DND-41 (cell line): ENCODE data around the gene CACTIN.

Source experiments
- EZH2 ChIP-seq: IDR thresholded peaks from 3 replicates; pipeline ENCODE4 v1.6.1; 2012; ENCODE audit warnings: borderline replicate concordance, low read depth, mild to moderate bottlenecking, moderate library complexity, low read length, inconsistent platforms; ENCODE audit not compliant: severe bottlenecking
- TF ChIP-seq, protein P1 (sequence below): IDR thresholded peaks from 2 replicates; pipeline ENCODE4 v1.5.1; 2012; ENCODE audit warnings: borderline replicate concordance, low read length, moderate library complexity, mild to moderate bottlenecking; ENCODE audit not compliant: poor library complexity, severe bottlenecking; ENCODE audit errors: extremely low read depth

DNA sequence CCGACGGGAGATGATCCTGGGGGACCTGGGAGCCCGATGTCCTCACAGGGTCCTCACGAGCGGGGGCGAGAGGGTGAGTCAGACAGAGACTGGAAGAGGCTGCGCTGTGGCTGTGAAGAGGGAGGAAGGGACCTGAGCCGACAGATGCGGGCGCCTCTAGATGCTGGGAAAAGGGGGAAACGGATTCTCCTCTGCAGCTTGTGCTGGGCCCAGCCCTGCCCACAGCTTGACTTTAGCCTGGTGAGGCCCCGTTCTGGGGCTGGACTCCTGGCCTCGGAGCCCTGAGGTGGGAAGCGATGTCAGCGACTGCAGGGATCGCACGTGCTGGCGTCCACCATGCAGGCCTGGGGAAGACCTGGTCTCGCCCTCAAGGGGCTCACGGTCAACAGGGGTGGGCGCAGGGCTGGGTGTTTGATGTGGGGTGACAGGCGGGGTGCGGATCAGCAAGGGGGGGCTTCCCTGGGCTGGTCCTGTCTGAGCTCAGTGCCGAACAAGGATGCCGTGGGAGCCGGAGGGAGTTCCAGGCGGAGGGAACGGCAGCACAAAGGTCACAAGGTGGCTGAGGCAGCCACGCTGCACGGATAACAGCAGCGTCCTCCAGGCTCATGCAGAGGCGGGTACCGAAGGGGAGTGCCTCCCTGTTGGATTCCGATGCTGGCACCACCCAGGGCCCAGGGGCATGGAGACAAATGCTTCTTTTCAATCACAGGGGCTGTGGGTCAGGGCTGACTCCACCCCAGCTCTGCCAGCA, 41.9 kb upstream of the CACTIN start:
- TF ChIP-seq, protein P1, sequence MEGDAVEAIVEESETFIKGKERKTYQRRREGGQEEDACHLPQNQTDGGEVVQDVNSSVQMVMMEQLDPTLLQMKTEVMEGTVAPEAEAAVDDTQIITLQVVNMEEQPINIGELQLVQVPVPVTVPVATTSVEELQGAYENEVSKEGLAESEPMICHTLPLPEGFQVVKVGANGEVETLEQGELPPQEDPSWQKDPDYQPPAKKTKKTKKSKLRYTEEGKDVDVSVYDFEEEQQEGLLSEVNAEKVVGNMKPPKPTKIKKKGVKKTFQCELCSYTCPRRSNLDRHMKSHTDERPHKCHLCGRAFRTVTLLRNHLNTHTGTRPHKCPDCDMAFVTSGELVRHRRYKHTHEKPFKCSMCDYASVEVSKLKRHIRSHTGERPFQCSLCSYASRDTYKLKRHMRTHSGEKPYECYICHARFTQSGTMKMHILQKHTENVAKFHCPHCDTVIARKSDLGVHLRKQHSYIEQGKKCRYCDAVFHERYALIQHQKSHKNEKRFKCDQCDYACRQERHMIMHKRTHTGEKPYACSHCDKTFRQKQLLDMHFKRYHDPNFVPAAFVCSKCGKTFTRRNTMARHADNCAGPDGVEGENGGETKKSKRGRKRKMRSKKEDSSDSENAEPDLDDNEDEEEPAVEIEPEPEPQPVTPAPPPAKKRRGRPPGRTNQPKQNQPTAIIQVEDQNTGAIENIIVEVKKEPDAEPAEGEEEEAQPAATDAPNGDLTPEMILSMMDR = no peak
- no peak for TF ChIP-seq EZH2
